Lower leg skin (tissue), 3 donors: ENCODE results near the gene SSH2.

Experiments used
- CTCF ChIP-seq, 3 donors: fragments of 450-650 bp; IDR thresholded peaks; one replicate each; pipeline ENCODE4 v1.5.1; 2016; ENCODE audit warnings: antibody characterized with exemption in 3 of 3, mild to moderate bottlenecking in 3 of 3, moderate library complexity in 2 of 3
- POLR2A ChIP-seq, 2 donors: fragments of 450-650 bp; IDR thresholded peaks; one replicate each; pipeline ENCODE4 v1.6.1; 2016 to 2017; ENCODE audit warnings: antibody characterized with exemption in 2 of 2, mild to moderate bottlenecking in 1 of 2, moderate library complexity in 1 of 2

GRCh38 chr17:29760279-29761039 is 169.6 kb downstream of the SSH2 start:
- TF ChIP-seq CTCF (IDR thresholded peaks at IDR 0.05) (no peak), POLR2A (IDR thresholded peaks at IDR 0.05) (no peak)
